DMS153 (cell line): ENCODE data around the gene TMED3.
"Not testable (repeated sequence)": the region's sequence is repeated elsewhere in the genome, so short reads cannot be mapped to it uniquely, and the experiment has no call there.

ENCODE experiments used
- DNase-seq: peaks from one replicate; lab custom pipeline; 2025; lab: John Stamatoyannopoulos, UW

TMED3 gene

GRCh38 chr15:79316864-79317263 is 6.0 kb downstream of the TMED3 start:
- DNase-seq, result no peak

GRCh38 chr15:79319973-79320372 is 9.1 kb downstream of the TMED3 start:
- DNase-seq, result not testable (repeated sequence)

- DNase-seq, result no peak
These were observed 11.0 kb downstream of the TMED3 start for GRCh38 chr15:79321876-79322275.

GRCh38 chr15:79322306-79322705 is 11.4 kb downstream of the TMED3 start:
- DNase-seq, result no peak

- no peak for DNase-seq
These were observed 12.0 kb downstream of the TMED3 start for GRCh38 chr15:79322945-79323344.

- DNase-seq, result no peak
These were observed 18.3 kb downstream of the TMED3 start for GRCh38 chr15:79329171-79329611.

- no peak for DNase-seq
These were observed 22.1 kb downstream of the TMED3 start for GRCh38 chr15:79332824-79333510.

- no peak for DNase-seq
These were observed 26.7 kb downstream of the TMED3 start for GRCh38 chr15:79337591-79337990.

- DNase-seq, result no peak
These were observed 28.8 kb downstream of the TMED3 start for GRCh38 chr15:79339588-79340314.

- DNase-seq, result no peak
These were observed 29.3 kb downstream of the TMED3 start for GRCh38 chr15:79340315-79340602.

- no peak for DNase-seq
These were observed 30.5 kb downstream of the TMED3 start for GRCh38 chr15:79341396-79341795.

- DNase-seq, result no peak
These were observed 38.6 kb downstream of the TMED3 start for GRCh38 chr15:79349525-79349924.

- DNase-seq, result no peak
These were observed 41.3 kb downstream of the TMED3 start for GRCh38 chr15:79352206-79352605.

- no peak for DNase-seq
These were observed 46.7 kb downstream of the TMED3 start for GRCh38 chr15:79357566-79357965.

GRCh38 chr15:79358069-79358468 is 47.2 kb downstream of the TMED3 start:
- DNase-seq, result no peak

- DNase-seq, result no peak
These were observed 53.8 kb downstream of the TMED3 start for GRCh38 chr15:79364571-79365240.

GRCh38 chr15:79365765-79366164 is 54.9 kb downstream of the TMED3 start:
- DNase-seq, result no peak

- no peak for DNase-seq
These were observed 55.8 kb downstream of the TMED3 start for GRCh38 chr15:79366691-79367090.

- DNase-seq, result no peak
These were observed 59.8 kb downstream of the TMED3 start for GRCh38 chr15:79370716-79371115.

GRCh38 chr15:79371591-79371990 is 60.7 kb downstream of the TMED3 start:
- no peak for DNase-seq

GRCh38 chr15:79372428-79372827 is 61.5 kb downstream of the TMED3 start:
- DNase-seq, result no peak
